ENCODE measurements around the gene HERC2.

DNA sequence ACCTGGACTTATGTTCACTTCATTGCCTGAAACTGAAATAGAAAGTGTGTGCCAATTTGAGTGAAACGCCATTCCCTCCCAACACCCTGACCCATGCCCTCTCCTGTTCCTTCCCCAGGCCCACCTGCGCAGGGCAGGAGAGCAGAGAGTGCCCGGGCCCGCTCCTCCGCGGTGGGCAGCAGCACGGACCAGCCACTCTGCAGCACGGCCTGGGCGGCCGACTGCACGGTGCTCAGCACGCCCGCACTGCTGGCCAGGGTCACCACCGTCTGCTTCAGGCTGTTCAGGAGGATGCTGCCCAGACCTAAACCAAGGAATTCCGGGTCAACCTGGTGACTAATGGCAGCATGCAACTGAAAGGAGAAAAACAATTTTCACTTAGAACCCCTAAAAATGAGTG lies 66.0 kb downstream of the HERC2 start:
- TF ChIP-seq, protein P1, sequence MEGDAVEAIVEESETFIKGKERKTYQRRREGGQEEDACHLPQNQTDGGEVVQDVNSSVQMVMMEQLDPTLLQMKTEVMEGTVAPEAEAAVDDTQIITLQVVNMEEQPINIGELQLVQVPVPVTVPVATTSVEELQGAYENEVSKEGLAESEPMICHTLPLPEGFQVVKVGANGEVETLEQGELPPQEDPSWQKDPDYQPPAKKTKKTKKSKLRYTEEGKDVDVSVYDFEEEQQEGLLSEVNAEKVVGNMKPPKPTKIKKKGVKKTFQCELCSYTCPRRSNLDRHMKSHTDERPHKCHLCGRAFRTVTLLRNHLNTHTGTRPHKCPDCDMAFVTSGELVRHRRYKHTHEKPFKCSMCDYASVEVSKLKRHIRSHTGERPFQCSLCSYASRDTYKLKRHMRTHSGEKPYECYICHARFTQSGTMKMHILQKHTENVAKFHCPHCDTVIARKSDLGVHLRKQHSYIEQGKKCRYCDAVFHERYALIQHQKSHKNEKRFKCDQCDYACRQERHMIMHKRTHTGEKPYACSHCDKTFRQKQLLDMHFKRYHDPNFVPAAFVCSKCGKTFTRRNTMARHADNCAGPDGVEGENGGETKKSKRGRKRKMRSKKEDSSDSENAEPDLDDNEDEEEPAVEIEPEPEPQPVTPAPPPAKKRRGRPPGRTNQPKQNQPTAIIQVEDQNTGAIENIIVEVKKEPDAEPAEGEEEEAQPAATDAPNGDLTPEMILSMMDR (IDR thresholded peaks at IDR 0.05; ENCODE audit: insufficient read depth, low read length, poor library complexity, severe bottlenecking) = no peak
- TF ChIP-seq EZH2phosphoT487 (conservative IDR thresholded peaks at IDR 0.05; ENCODE audit: low read length) = no peak
